GM18867 (cell line): Measurements from ENCODE around the gene B3GLCT.
"Not testable (repeated sequence)": the region's sequence is repeated elsewhere in the genome, so short reads cannot be mapped to it uniquely, and the experiment has no call there.

Source experiments
- ATAC-seq: cut with Tn5 transposase; IDR thresholded peaks from one replicate; pipeline ENCODE4 v1.9.1; 2021; ENCODE audit warnings: mild to moderate bottlenecking, moderate library complexity; ENCODE audit not compliant: unreplicated experiment

B3GLCT gene

DNA sequence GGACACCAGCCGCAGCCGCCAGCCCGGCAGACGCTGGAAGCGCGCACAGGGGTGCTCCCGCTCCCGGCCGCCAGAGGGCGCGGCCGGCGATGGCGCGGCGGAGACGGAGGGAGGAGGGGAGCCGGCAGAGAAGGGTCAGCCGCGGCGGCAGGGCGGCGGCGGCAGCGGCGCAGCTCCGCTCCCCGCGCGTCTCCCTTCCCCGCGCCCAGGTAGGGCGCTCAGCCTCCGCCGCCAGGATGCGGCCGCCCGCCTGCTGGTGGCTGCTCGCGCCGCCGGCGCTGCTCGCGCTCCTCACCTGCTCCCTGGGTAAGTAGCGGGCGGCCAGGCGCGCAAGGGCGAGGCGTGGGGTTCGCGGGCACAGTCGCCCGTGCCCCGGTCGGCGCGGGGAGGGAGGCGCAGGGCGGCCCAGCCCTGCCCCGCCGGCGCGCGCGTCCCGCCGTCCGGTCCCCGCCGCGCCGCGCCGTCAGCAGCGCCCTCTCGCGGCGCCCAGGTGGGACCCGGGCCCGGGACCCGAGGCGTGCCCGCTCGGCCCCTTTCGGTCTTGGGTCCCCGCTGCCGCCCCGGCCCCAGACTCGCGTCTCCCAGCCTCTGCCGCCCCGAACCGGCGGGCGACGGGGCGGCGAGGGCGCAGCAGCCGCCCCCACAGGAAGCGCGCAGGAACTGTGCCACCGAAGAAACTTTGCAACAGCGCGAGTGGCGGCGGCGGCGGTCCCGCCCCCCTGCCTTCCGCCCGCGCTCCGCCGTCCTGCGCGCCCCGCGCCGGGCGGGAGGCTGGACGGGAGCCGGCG lies at the start of gene B3GLCT:
Gene B3GLCT (plus strand): TSS at position 127 of the 788 bp plus-strand sequence. CDS start 110 bp downstream, at position 237.
- peak; percentile 86 for ATAC-seq

DNA sequence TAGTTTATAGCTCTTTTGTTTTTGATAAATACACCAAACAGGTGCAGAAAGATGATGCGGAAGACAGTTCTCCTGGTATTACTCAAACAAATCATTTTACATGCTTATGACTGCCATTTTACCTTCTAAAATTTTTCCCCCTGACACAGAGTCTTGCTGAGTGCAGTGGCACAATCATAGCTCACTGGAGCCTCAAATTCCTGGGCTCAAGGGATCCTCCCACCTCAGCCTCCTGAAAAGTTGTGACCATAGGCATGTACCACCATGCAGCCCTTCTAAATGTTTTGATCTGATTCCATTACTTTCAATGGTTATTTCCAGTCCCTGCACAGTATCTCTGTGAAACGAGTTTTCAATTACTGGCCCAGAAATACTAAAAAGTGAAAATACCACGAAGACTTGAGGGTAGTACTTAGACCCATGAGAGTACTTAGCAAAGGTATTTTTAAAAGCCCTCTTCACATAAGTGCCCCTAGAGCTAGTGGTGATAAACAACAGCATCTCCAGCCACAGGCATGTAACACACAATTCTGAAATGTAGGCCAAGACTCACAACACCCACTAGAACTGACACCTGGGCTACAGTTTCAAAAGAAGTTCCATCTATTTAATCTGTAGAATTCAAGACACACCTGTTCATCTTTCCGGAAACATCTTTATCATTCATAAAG lies 49.3 kb upstream of the B3GLCT start:
- ATAC-seq, result no peak

DNA sequence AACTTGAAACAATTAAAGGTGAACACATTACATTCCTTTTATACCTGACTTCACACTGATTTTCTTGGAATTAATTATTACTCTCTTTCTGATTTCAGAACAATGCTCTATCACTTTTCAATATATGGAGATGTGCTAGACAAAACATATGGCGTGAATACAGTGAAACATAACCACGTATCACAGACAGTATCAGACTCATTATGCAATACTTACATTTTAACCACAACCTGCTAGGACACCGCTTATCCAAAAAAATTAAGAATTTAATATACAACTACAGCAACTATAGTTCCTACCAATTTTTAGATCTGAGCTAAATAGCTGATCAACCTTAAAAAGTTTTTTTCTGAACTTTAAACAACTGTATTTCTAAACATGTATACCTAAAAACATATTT lies 47.9 kb upstream of the B3GLCT start:
- ATAC-seq, result no peak

DNA sequence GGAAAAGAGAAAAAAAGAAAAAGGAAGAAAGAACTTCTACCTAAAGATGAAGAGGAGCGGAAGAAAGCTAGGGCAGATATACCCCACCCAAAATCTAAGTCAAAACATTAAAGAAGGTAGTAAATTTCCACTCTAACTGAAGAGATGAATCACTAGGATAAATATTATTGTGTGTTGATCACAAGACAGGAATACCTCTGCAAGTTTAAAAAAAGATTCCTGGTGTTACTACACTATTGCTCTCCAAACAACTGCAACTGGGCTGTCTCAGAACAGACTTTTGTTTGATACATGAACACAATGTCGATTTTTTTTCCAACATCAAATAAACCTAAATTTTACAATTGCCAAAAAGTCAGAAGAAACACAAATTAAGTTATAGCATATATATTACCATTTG lies 44.8 kb upstream of the B3GLCT start:
- ATAC-seq, result no peak

DNA sequence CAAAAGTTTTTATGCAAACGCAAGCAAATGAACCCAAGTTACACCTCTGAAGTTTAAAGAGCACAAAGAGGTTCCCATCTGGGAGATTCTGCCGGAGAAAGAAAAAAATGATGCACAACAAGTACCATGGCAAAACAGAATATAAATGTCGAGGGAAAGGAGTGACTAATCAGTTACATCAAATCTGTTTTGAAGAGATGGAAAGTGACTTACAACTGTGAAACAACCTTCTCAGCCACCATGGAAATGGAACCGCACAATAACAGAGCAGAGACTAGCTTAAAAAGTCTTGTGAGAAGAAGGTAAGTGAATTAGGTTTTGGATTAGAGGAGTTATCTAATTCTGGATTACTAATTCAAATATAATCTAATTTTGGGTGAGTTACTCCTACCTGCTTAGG lies 40.5 kb upstream of the B3GLCT start:
- ATAC-seq, result no peak

DNA sequence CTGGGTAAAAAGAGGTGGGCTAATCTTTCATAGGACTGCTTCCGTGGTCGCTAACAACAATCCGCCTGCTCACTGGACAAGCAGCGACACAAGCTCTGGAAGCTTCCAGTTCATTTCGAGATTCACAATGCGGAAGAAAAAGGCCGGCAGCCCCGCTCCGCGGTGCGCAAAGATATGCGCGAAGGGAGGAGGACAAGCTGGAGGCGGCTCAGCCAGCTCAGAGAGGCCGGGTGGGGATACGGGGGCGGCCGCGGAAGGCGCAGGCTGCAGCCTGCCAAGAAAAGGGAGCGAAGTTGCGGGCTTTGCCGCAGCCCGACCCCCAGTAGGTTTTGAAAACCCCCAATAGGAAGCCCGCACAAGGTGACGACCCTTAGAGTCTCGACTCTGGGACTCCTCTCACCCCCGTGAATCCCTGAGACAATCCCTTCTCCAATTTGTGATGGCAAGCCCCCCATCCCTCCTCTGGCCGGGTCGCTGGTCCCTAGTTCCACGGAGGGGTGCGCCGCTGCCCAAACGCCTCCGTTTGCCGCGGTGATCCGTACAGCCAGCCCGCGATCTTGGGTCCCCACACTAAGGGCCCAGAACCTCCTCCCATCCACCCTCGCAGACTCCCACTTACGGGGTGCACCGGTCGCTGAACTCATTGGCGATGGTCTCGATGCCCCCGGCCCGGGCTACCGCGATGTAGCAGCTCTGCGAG lies 38.8 kb upstream of the B3GLCT start:
- ATAC-seq, result peak; percentile 24

DNA sequence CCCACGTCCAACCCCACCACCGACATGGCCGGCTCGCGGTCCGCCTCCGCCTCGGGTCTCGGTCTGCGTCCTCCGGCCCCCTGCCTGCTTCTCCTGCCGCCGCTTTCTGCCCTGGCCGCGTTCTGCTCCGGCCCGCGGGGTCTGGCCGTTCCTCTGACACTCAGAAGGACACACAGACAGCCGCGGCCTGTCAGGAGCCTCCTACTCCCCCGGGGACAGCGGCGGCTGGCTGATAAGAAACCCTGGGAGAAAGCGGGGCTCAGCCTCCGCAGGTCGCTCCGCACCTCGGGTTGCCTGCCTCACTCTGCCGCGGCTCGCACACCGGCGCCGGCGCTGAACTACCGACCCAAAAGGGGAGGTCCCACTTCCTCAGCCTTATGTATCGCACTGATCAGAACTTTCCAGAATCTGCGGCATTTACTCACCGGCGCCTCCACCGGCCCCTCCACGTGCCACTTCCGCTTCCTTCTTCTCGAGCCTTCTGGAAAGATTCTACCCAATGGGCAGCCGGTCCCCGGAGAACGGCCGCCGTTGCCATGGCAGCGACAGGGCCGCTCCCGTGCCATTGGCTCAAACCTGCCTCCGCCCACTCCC lies 38.1 kb upstream of the B3GLCT start, which contains the start of gene HSPH1:
Gene HSPH1 (minus strand): TSS at position 348 of the 594 bp plus-strand sequence. CDS start 322 bp downstream, at position 26.
- peak; percentile 81 for ATAC-seq

DNA sequence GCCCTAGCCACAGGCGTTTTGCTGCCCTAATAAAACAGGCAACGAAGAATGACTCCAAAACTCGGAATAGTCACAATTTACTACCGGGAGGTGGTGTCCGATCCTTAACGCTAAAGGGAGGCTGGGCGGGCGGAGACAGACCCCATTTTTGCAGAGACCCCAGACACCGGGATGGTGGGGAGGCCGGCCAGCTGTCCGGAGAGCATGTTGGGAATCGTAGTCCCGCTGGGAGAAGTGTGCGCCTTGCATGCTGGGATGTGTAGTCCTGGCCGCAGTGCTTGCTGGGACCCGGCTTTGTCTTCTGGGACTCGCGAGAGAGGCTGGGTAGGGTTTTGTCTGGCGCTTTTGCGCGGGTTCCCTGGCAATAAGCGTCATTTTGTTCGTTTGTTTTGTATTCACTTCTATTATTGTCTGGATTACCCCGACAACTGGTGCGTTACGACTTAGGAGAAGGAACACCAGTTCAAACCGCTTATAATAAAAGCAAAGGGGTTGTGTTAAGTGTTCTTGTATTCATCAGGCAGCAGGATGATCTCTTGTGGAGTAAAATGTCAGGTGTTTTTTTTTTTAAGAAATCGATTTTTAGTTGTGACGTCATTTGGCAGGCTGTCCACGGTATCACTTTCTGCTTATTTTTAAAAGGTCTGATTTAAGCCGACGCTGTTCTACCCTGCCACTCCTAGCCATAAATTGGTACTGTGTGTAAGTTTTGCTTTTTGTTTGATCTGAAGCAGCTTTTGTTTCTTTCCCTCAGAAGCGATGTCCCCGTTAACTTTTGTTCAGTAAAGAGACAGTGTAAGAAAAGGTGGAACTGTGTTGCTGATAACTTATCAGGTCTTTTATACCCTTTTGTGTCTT lies 37.4 kb upstream of the B3GLCT start:
- ATAC-seq, result peak; percentile 80

DNA sequence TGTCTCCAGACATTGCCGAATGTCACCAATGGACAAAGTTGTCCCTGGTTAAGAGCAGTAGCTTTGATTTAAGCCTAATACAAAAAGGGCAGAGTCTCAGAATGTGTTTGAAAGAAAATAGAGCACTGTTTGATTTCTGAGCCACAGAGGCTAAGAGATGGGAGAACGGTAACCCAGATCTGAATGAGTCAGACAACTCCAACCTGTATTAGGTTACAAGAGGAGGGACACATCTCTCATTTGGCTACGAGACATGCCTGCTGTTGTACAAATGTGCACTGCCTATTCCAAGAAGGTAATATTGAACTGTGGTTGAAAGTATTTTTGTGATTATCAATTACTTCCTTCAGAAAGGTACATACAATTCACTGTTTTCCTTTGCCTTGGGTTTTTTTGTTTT lies 33.2 kb upstream of the B3GLCT start:
- ATAC-seq, result no peak

DNA sequence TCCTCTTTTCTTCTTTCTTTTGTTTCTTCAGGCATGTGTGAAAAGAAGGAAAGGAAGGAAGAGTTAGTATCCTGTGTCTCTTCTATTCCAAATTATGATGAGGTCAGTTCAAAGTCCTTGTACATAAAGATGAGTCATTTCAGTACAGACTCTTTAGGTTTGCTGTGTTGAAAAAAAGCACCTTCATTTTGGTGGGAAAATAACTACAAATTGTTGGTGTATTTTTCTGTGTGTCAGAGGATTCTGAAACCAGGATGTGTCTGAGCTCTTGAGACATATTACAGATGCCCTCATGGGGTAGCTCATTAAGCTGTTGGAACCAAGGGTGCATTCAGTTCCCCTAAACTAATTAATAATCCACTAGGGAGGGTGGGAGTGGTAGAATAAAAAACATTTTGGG lies 32.3 kb upstream of the B3GLCT start:
- peak; percentile 40 for ATAC-seq

DNA sequence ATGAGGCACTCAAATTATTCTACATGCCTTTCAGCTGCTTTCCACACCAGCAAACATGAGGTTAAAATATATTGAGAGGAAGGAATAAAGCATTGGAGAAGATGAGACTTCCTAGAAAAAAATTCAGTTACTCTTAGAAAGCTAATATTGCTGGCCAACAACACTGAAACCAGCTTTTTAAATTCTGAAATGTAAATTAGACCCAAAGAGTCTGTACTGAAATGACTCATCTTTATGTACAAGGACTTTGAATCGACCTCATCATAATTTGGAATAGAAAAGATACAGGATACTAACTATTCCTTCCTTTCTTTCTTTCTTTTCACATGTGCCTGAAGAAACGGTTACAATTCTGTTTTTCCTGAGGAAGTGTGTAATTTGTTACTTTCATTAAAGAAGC lies 31.6 kb upstream of the B3GLCT start:
- peak; percentile 73 for ATAC-seq

DNA sequence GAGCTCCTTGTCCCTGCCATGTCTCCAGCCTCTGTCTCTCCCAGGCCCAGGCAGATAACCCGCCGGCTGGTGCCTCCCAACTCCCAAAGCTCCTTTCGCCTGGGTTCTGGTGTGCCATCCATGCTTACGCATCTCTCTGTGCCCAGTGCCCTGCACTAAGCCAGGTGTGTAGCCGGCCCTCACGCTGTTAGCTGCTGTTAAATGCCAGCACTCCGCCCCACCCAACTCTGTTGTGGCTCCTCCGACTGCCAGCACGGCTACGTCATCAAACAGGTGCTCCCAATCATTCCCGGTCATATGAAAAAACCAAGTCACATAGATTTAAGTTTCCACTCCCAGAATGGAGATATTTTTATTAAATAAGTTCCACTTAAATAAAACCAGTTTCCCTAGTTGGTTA lies 31.0 kb upstream of the B3GLCT start:
- ATAC-seq, result no peak

DNA sequence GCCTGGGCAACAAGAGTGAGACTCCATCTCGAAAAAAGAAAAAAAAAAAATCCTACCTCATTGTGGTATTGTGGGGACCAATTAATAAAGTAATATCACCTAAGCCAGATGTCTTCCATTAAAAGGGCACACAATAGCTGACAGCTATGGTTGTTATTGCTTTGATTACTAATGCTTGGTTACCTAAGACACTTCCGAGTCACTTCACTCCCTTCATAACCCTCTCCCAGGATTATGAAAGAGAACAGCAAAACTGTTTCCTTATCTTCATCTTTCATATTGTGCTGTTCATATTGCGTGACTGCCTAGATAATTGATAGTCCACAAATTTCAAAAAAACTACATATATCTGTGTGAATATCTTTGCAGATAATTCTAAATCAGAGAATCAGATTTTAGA lies 27.8 kb upstream of the B3GLCT start:
- no peak for ATAC-seq

DNA sequence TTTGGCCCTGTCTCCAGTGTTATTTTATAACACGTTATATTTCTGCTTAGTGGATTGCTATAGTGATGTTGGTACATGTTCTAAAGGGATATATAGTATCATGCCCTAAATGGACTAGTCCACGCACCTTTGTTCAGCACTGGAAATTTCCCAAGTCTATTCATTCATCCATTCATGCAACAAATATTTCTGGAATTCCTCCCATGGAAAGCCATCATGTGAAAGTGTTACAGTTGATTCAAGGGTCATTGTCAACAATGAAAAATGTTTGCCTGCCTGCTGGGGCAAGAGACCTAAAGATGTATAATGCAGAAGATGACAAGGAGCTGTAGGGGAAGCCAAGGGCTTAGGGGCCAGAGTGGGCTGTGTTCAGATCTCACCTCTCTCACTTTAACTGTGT lies 27.2 kb upstream of the B3GLCT start:
- no peak for ATAC-seq

DNA sequence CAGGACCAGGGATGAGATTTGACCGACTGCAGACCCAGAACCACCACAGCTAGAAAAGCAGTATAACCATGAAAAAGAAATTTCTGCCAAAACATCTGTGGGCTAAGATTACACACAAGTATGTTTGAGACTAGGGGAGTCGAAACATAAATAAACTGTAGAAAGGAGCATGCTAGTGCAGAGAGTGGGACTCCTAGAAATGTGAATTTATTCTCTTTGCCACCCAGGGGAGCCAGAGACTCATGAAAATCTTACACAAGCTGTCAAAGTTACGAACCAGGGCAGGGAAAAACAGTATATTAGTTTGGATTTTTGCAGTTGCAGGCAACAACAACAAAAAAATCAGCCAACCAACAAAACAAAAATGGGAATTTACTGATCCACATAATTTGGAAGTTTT lies 25.8 kb upstream of the B3GLCT start:
- ATAC-seq, result no peak

DNA sequence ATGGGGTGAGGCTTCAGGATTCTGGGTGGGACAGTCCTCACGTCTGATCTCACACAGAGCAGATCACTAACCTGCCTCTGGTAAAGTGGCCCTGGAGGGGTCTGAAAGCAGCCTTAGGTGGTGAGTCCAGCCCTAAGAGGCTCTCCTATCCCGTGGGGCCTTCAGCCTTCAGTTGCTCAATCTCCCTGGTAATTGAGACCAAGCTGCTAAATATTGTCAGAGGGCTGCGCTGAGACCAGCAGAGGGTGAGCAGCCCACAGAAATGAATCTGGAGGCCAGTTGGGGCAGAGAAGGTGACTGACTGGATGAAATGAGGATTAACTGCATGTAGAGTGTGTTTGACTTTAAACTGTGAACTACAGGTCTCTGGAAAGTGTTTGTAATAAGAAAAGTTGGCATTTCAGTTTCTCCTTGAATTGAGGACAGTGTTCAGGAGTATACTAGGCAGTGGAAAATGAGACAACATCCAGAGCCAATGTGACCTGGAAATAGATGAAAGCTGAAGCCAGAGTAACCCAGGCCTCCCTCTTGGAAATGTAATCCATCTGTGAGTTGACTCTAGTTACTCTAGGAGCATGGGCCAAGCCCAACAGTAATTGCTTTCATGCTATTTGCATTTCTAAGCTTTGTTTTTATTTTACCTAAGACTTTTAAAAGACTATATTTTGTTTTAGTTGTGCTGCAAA lies 23.8 kb upstream of the B3GLCT start:
- no peak for ATAC-seq

DNA sequence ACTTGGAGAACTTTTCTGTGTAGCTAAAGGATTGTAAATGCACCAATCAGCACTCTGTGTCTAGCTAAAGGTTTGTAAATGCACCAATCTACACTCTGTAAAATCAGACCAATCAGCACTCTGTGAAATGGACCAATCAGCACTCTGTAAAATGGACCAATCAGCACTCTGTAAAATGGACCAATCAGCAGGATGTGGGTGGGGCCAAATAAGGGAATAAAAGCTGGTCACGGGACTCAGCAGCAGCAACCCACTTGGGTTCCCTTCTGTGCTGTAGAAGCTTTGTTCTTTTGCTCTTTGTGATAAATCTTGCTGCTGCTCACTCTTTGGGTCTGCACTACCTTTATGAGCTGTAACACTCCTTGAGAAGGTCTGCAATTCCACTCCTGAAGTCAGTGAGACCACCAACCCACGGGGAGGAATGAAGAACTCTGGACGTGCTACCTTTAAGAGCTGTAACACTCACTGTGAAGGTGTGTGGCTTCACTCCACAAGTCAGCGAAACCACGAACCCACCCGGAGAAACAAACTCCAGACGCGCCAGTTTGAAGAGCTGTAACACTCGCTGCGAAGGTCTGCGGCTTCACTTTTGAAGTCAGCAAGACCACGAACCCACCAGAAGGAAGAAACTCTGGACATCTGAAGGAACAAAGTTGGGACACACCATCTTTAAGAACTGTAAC lies 21.8 kb upstream of the B3GLCT start:
- not testable (repeated sequence) for ATAC-seq

DNA sequence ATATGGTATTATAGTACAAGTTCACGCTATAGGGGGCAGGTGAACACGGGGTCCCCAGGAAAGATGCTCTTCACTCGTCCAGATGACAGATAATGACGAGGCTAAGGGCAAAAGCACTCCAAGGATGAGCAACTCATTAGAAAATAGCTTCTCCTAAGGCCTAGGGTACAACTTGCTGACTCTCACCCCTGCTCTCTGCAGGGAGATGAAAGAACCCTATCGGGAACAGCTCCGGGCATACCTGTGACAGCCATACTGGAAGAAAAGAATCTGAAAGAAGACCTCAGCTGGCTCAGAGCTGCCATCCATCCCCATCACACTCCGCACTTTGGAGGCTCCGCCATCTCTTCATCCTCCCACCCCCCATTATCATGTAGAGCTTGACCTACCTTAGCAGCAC lies 20.5 kb upstream of the B3GLCT start:
- ATAC-seq, result no peak

DNA sequence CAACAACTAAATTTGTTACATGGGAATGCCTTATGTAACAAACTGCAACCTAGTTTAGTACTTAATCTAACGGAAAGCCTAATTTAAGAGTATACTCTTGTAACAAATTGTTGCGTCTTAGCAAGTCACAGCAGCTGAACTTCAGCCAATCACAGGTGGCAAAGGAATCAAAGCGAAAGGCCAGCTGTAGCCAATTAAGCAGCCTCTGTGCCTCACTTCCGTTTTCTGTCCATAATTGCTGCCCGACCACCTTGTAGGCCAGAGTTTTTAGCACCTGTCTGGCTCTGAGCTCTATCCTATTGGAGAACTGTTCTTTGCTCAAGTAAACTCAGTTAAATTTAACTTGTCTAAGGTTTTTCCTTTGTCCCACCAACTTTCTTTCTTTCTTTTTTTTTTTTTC lies 20.0 kb upstream of the B3GLCT start:
- no peak for ATAC-seq
